Measurements from ENCODE around the gene GOLGA6A. TPM values are rescaled to one million over a fixed set of nuclear protein-coding genes. Genes with fewer than 3 reads are reported as not detected.
A peak's percentile ranks its signal among the peaks of the same experiment; 100 is the strongest.
"Not testable (repeated sequence)": the region's sequence is repeated elsewhere in the genome, so short reads cannot be mapped to it uniquely, and the experiment has no call there.

GOLGA6A gene
- total RNA-seq, 4 donors from 2014 or later: not detected

DNA sequence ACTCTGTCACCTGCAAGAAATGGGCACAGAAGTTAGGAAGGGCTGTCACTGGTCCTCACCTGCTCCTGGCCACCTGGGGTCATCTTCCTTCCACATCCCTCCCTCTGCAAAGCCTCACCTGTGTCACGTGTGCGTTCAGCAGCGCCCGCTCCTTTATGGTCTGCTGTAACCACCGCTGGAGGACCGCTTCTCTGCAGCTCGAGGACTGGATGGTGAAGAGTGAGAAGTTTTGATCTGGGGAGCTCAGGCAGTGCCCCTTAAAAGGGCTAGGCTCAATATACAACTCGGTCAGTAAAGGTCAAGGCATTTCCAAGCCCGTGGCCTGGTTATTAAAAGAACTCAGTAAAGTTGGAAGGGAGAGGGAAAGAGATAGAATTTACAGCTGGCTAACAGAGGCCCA, 6.6 kb downstream of the GOLGA6A start:
- not testable (repeated sequence) for ATAC-seq (ENCODE audit: low FRiP score); DNase-seq (ENCODE audit: low spot score)

DNA sequence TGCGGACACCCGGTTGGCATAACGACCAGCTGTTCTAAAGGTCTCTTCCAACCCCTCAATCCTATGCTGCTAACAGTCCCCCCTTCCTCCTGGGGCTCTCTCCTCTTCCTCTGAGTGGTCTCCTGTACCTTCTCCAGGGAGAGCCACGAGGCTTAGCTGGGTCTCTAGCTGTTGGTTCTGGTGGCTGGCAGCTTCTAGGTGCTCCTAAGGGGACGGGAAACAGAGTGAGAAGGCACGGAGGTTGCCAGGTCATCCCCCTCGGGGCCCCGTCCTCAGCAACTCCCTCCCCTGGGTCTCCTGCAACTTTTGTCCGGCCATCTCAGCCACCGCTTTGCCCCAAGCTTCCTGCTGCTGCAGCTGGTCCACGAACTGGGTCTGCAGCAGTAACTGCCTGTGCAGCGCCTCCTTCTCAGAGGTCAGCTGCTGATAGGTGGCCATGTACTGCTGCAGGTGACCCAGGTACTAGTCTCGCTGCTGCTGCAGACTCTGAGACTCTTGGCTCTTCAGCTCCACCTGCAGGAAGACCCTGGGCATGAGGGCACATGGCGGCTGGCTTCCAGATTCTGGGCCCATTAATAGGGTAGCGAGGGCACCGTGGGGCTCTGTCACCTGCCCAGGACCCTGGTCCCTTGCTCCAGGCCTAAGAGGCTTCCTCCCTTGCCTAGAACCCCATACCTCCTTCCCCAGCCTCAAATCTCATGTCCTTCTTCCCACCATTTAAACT, 9.6 kb downstream of the GOLGA6A start:
- DNase-seq (ENCODE audit: low spot score); ATAC-seq (ENCODE audit: low FRiP score): not testable (repeated sequence)

- not testable (repeated sequence) for DNase-seq (ENCODE audit: low spot score); ATAC-seq (ENCODE audit: low FRiP score)
These were observed 10.2 kb downstream of the GOLGA6A start for GRCh38 chr15:74072132-74072531.

GRCh38 chr15:74071645-74072044, 10.7 kb downstream of the GOLGA6A start:
- not testable (repeated sequence) for ATAC-seq (ENCODE audit: low FRiP score); DNase-seq (ENCODE audit: low spot score)

DNA sequence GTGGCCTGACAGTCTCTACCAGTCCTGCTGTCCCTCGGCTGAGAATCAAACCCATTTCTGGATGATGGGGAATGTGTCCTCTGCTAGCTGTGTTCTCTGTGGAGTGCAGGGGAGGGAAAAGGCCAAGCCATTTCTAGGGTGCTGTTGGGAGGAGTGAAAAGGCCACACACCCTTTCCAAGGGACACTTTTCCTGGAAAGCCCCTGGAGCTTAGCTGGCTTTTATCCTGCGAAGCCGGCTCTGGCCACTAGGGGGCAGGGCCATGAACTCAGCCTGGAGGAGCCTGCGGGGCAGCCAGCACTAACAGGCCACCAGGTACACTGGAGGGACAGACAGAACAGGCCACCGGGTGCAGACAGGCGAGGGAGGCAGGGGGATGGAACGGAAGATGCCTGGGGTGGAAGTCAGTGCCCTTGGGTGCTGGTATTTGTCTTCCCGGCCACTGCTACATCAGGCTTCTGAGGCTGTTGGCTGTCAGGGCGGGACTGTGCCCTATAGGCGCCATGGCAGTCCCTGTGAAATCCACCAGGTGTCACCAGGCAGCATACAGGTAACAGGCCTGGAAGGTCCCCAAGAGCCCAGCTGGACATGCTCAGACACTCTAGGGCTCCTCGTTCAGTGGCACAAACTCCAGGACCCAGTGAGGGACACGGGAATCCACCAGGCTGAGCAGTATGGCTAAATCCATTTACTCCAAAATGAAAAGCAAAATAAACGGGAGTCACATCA, 16.5 kb downstream of the GOLGA6A start:
- peak; percentile 32 for ATAC-seq (ENCODE audit: low FRiP score)

DNA sequence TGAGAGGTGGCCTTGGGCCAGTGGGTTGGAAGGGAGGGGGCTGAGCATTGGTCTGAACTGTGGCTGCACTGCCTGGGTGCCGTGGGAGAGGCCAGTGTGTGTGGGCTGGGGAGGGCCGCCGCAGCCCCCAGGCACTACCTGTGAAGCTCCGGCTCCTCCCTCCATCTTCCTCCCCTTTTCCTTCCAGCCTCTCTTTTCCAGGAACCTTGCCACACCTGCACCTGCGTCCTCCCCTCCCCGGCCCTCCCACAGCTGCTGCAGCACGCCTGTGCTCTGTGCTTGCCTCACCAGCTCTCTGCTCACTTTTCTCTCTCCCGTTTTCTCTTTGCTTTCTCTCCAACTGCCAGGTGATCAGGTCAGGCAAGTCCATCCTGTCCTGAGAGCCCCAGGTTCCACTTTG, 17.5 kb downstream of the GOLGA6A start:
- ATAC-seq (ENCODE audit: low FRiP score); DNase-seq (ENCODE audit: low spot score): not testable (repeated sequence)

More for the DNA sequence above, 16.5 kb downstream of the GOLGA6A start:
- not testable (repeated sequence) for DNase-seq (ENCODE audit: low spot score)

- not testable (repeated sequence) for DNase-seq (ENCODE audit: low spot score); ATAC-seq (ENCODE audit: low FRiP score)
These were observed 18.2 kb downstream of the GOLGA6A start for GRCh38 chr15:74064183-74064582.

DNA sequence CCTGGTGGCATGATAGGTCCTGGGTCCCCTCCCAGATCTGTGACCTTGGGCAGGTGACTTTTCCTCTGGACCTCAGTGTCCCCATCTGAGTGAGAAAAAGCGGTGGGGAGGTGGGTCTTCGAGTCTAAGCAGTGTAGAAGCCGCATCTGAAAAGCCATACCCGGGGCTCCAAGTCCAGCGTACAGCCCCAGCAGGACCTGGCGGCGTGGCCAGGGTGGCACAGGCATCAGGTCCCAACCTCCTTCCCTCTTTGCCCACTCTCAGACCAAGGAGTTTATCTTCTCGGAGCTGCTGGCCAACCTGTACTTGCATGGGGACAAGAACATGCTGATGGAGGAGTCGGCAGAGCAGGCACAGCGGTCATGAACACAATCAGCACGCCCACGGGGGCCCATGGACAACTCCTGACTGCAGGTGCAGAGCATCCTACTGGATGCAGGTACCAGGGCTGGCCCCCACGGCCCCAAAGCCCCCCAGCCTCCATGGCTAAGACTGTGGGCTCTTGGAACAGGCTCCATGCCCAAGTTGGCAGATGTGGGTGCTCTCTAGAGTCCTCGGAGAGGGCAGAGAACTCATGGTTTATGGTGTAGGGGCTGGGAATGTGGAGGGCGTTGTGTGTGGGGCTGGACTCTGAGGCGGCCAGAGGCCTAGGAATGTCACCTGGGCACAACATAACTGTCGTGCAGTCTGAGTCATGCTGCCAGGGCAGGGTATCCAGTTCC, 18.8 kb downstream of the GOLGA6A start:
- not testable (repeated sequence) for DNase-seq (ENCODE audit: low spot score); ATAC-seq (ENCODE audit: low FRiP score)

DNA sequence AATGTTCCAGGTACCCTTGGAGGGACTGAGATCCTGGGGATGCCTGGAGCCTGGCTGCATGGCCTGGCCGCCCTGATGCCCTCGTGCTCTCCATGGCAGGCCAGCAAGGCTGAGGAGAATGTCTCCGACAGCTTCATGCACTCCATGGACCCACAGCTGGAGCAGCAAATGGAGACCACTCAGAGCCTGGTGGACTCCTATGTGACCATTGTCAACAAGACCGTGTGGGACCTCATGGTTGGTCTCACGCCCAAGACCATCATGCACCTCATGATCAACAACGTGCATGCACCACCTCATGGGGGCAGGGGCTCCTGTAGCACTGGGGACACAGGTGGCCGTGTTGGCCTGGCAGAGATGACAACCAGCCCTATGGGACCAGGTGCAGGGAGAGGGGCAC, 19.7 kb downstream of the GOLGA6A start:
- no peak for TF ChIP-seq CTCF (IDR thresholded peaks at IDR 0.05)
- no peak for ATAC-seq (ENCODE audit: low FRiP score)
- no peak for DNase-seq (ENCODE audit: low spot score)

DNA sequence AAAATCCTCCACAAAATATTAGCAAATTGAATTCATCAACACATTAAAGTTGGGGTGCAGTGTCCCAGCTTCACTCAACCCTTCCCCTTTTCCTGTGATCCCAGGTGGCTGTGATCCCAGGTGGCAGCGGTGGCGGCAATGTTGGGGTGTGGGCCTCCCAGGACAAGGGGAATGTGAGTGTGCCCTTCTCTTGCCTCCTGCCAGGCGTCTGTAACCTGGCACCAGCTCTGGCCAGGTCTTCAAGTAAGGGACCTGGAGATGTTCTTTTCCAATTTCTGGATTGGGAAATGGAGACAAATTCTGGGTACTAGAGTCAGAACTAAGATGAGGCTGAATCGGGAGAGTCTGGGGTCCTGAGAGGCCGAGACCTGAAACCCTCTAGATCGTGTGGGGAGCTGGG, 20.1 kb downstream of the GOLGA6A start:
- DNase-seq (ENCODE audit: low spot score): no peak
- ATAC-seq (ENCODE audit: low FRiP score): no peak

More for the DNA sequence above, 20.1 kb downstream of the GOLGA6A start:
- TF ChIP-seq CTCF (IDR thresholded peaks at IDR 0.05): no peak
